Heart right ventricle (tissue), 16 donors: Measurements from ENCODE around the gene COA8. TPM values are rescaled to one million over a fixed set of nuclear protein-coding genes. Genes with fewer than 3 reads are reported as not detected.

Source experiments
- ATAC-seq, 8 donors: fragments of 200-7000 bp; cut with Tn5 transposase; one replicate each; pipeline ENCODE4 v1.9.1; 2020; ENCODE audit warnings: mild to moderate bottlenecking in 8 of 8, moderate library complexity in 8 of 8, moderate number of reproducible peaks in 1 of 8
- DNase-seq, 2 donors: peaks; one replicate each; pipeline ENCODE4 v3.0.0-alpha.2; 2020
- H3K27ac ChIP-seq, 10 donors: fragments of 200-600 bp; sonication (generic) in 2 of 10; one replicate each; pipeline versions ENCODE4 v1.5.0 to v1.8.0; 2020 to 2022; ENCODE audit warnings: mild to moderate bottlenecking in 3 of 10
- H3K27me3 ChIP-seq, 7 donors: fragments of 200-600 bp; one replicate each; pipeline ENCODE4 v1.8.0; 2021 to 2022; ENCODE audit warnings: mild to moderate bottlenecking in 2 of 7
- H3K36me3 ChIP-seq, 9 donors: fragments of 200-600 bp; sonication (generic) in 1 of 9; one replicate each; pipeline versions ENCODE4 v1.5.0 to v1.8.0; 2020 to 2022; ENCODE audit warnings: mild to moderate bottlenecking in 2 of 9
- H3K4me1 ChIP-seq, 9 donors: fragments of 200-600 bp; sonication (generic) in 1 of 9; one replicate each; pipeline versions ENCODE4 v1.5.0 to v1.8.0; 2020 to 2022; ENCODE audit warnings: mild to moderate bottlenecking in 4 of 9
- H3K4me3 ChIP-seq, 10 donors: fragments of 200-600 bp; sonication (generic) in 2 of 10; one replicate each; pipeline versions ENCODE4 v1.5.0 to v1.8.0; 2020 to 2022; ENCODE audit warnings: mild to moderate bottlenecking in 7 of 10, moderate library complexity in 2 of 10
- H3K9me3 ChIP-seq, 11 donors: fragments of 200-600 bp in 10 of 11; sonication (generic) in 2 of 11; one replicate each; pipeline versions ENCODE4 v1.5.0 to v1.8.0; 2013 to 2022; ENCODE audit warnings: mild to moderate bottlenecking in 2 of 11, control low read depth in 1 of 11, moderate library complexity in 1 of 11
- CTCF ChIP-seq, 9 donors: fragments of 200-600 bp; sonication (generic) in 2 of 9; IDR thresholded peaks; one replicate each; pipeline versions ENCODE4 v1.5.0 to v1.8.0; 2021 to 2022; ENCODE audit warnings: antibody characterized with exemption in 9 of 9, mild to moderate bottlenecking in 5 of 9, moderate library complexity in 1 of 9
- WGBS, 2 donors: extraction: QIAGEN DNeasy Blood & Tissue Kit; methylation state at CpG; one replicate each; pipeline ENCODE4 v1.1.7; 2013; ENCODE audit warnings: inconsistent platforms in 1 of 2; 5-methylcytosine and 5-hydroxymethylcytosine counted together
- intact Hi-C, 10 donors: fragments of 100-400 bp; cut with DNase I; formaldehyde crosslinking; loops; one replicate each; pipeline versions ENCODE4 v1.11.1 to v1.14.2; 2022
- polyA plus RNA-seq, 2 donors: library from polyadenylated mRNA; stranded (reverse); fragments of 200-250 nt; gene quantifications; one replicate each; pipeline ENCODE4 v1.2.3, GENCODE V29; 2013
- total RNA-seq, 10 donors: library from RNA; stranded (reverse); fragmentation: NEBNext Ultra II Directional in 3 of 10; extraction: Animal tissue kit (Norgen Biotek cat#: 25700) in 3 of 10; gene quantifications; one replicate each; pipeline versions ENCODE4 v1.2.1 to v1.2.4, GENCODE V29; 2021 to 2023
- donor health status: Arrhythmogenic right ventricular cardiomyopathy.
- donor health status: ischemic (EF 13 %, LVEDD 7.1; RV severe dilation, severe dysfunction).
- donor health status: healthy with polysubstance abuse.
- donor health status: DM: no; HTN: yes; CAD: no.
- donor health status: DM: no; HTN: no; CAD: no.
- donor health status: ischemic (EF 25% LVEDD 6.9; RV normal size, moderate dysfunction).
- donor health status: ischemic (EF 25% LVEDD 5.7; RV mildly dilated, moderate dysfunction).
- donor health status: healthy.
- donor health status: DM: yes; HTN: yes; CAD: no.
- donor health status: Ischemic cardiomyopathy.
- donor health status: ischemic (EF 35%, LVEDD 5.7; RV mildly dilated, moderate dysfunction).
- donor health status: nonischemic (EF 11% LVEDD 7.7; RV severe dilation, severe dysfunction).
- donor health status: DM: yes; HTN: yes; CAD: no.
- donor health status: PGD.
- donor health status: ischemic (EF 29% LVEDD 5.4; RV normal size, mild dysfunction).
- donor health status: nonischemic (EF 23%, LVEDD 6.1; RV moderate dilation, normal function).

COA8 gene
- total and polyA plus RNA-seq, 12 donors: 33.3 to 141 (median 43.8) TPM

- peak overlapping the region; percentile 63 to 95 (median 88) for H3K27ac ChIP-seq
- peak overlapping the region in 5 of 10 donors; percentile 2 to 40 (median 30) for H3K4me3 ChIP-seq
- no peak for TF ChIP-seq CTCF (IDR thresholded peaks at IDR 0.05)
- peaks cover 0 to 5% (median 0%) of the 10 kb centered on the region in 9 donors for H3K36me3 ChIP-seq
- intact Hi-C loops: loop anchor here in 1 of 10 donors (5.0 kb wide), 1 partner anchor 48 kb away; no protein-coding TSS in a partner anchor
- DNase-seq: peak in 1 of 2 donors; percentile 24
- peaks cover 22 to 87% (median 56%) of the 10 kb centered on the region in 9 donors for H3K4me1 ChIP-seq
- H3K9me3 ChIP-seq: no peaks in the 10 kb centered on the region
- 69 to 71% methylated on average over 18 to 22 of the region's 22 CpGs for WGBS, 2 donors
- H3K27me3 ChIP-seq: no peaks in the 10 kb centered on the region
- peak; percentile 4 to 25 (median 12) for ATAC-seq
Measured at GRCh38 chr14:103550451-103551337, 12.1 kb upstream of the COA8 start.

GRCh38 chr14:103551338-103551762 is 11.4 kb upstream of the COA8 start:
- DNase-seq (peak in 1 of 2 donors; percentile 65), ATAC-seq (peak; percentile 9 to 72 (median 36))
- Histone ChIP-seq H3K27ac (peak overlapping the region; percentile 63 to 95 (median 88)), H3K27me3 (no peaks in the 10 kb centered on the region), H3K36me3 (peaks cover 0 to 5% (median 0%) of the 10 kb centered on the region in 9 donors), H3K4me1 (peaks cover 23 to 91% (median 62%) of the 10 kb centered on the region in 9 donors), H3K4me3 (peak overlapping the region in 5 of 10 donors; percentile 2 to 40 (median 30)), H3K9me3 (no peaks in the 10 kb centered on the region)
- intact Hi-C loops: loop anchor here in 1 of 10 donors (5.0 kb wide), 1 partner anchor 49 kb away; no protein-coding TSS in a partner anchor
- 39 to 50% methylated on average over 16 to 17 of the region's 17 CpGs for WGBS, 2 donors
- TF ChIP-seq CTCF (IDR thresholded peaks at IDR 0.05): no peak

DNA sequence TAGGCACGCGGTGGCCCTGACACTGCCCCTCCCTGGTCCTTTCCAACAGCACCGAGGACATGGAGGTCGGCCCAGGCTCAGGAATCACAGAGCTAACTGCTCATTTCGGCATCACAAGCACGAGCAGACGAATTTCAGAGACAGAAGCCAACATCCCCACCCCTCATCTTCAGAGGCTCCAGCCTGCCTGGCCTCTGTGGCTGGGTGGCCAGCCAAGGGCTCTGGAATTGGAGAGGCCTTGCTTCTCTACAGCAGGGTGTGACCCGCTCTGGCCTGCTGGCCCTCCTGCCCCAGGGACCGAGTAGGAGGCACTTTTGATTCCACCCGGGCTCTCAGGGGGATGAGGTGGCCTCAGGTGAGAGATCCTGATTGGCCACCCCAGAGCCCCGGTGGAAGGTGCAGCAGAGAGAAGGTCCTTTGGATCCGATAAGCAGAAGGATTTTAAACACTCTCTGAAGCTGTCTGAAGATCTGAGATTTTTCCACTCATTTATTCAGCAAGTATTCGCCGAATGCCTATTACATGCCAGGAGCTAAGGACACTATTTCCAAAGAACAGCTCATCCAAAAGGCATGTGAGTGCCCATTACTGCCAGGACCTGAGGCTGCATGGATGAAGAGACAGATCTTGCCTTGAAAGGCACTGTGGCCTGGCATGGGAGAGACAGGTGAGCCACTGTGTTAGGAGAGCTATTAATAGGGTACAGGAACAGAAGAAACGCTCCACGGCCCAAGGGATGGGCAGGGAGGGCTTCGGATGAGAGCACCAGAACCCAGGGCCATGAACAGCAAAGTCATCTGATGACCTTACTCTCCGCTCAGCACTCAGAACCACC is 10.5 kb upstream of the COA8 start:
- peak overlapping the region; percentile 63 to 95 (median 88) for H3K27ac ChIP-seq
- H3K27me3 ChIP-seq: no peaks in the 10 kb centered on the region
- peaks cover 0 to 14% (median 0%) of the 10 kb centered on the region in 9 donors for H3K36me3 ChIP-seq
- H3K4me1 ChIP-seq: peaks cover 24 to 91% (median 63%) of the 10 kb centered on the region in 9 donors
- peak overlapping the region in 5 of 10 donors; percentile 2 to 40 (median 30) for H3K4me3 ChIP-seq
- 37 to 52% methylated on average over 18 of the region's 18 CpGs for WGBS, 2 donors
- no peaks in the 10 kb centered on the region for H3K9me3 ChIP-seq
- ATAC-seq: peak; percentile 12 to 63 (median 50)
- DNase-seq: peak in 1 of 2 donors; percentile 49
- intact Hi-C loops: loop anchor here in 1 of 10 donors (5.0 kb wide), 1 partner anchor 50 kb away; no protein-coding TSS in a partner anchor
- TF ChIP-seq CTCF (IDR thresholded peaks at IDR 0.05): no peak

GRCh38 chr14:103552846-103553210 is 9.9 kb upstream of the COA8 start:
- Histone ChIP-seq H3K9me3 (no peaks in the 10 kb centered on the region), H3K27ac (peak overlapping the region; percentile 63 to 95 (median 88)), H3K4me1 (peaks cover 30 to 96% (median 69%) of the 10 kb centered on the region in 9 donors), H3K4me3 (peak overlapping the region in 1 of 10 donors; percentile 12), H3K27me3 (no peaks in the 10 kb centered on the region), H3K36me3 (peaks cover 0 to 20% (median 0%) of the 10 kb centered on the region in 9 donors)
- intact Hi-C loops: loop anchor here in 1 of 10 donors (5.0 kb wide), 1 partner anchor 51 kb away; no protein-coding TSS in a partner anchor
- WGBS, 2 donors: 93 to 95% methylated on average over 11 of the region's 11 CpGs
- no peak for TF ChIP-seq CTCF (IDR thresholded peaks at IDR 0.05)
- ATAC-seq (no peak), DNase-seq (no peak)
